Inferior parietal cortex (tissue), 1 donor: ENCODE results near the gene DIPK1C.

Source experiments
- DNase-seq: peaks from one replicate; pipeline ENCODE4 v3.0.0-alpha.2; 2016; ENCODE audit errors: extremely low spot score

The DIPK1C gene

GRCh38 chr18:74389171-74389927 lies 67.8 kb downstream of the DIPK1C start:
- no peak for DNase-seq

GRCh38 chr18:74388227-74388626 lies 68.9 kb downstream of the DIPK1C start:
- DNase-seq: no peak

GRCh38 chr18:74387383-74387782 lies 69.7 kb downstream of the DIPK1C start:
- DNase-seq: no peak
